ENCODE results near the gene ENO3.

- no peak for TF ChIP-seq POLR2A (IDR thresholded peaks at IDR 0.05)
- TF ChIP-seq CTCF (IDR thresholded peaks at IDR 0.05): no peak
Observed at GRCh38 chr17:4969047-4969550, 18.2 kb downstream of the ENO3 start.

Measured in suprapubic skin (tissue), 3 donors.